ENCODE results near the gene YPEL3.
A peak's percentile ranks its signal among the peaks of the same experiment; 100 is the strongest.

- TF ChIP-seq CTCF (IDR thresholded peaks at IDR 0.05) (peak in 4 of 6 experiments; percentile 52 to 63 (median 58)), POLR2A (IDR thresholded peaks at IDR 0.05) (no peak)
Observed at GRCh38 chr16:30054959-30055553, 41.0 kb downstream of the YPEL3 start.

Measured in Peyer's patch (tissue), 4 donors.